Measurements from ENCODE around the gene ARHGEF39. TPM values are rescaled to one million over a fixed set of nuclear protein-coding genes. Genes with fewer than 3 reads are reported as not detected.
A peak's percentile ranks its signal among the peaks of the same experiment; 100 is the strongest.

The ARHGEF39 gene
- total RNA-seq, 1 donor from 2014 or later, result 1.2 TPM

DNA sequence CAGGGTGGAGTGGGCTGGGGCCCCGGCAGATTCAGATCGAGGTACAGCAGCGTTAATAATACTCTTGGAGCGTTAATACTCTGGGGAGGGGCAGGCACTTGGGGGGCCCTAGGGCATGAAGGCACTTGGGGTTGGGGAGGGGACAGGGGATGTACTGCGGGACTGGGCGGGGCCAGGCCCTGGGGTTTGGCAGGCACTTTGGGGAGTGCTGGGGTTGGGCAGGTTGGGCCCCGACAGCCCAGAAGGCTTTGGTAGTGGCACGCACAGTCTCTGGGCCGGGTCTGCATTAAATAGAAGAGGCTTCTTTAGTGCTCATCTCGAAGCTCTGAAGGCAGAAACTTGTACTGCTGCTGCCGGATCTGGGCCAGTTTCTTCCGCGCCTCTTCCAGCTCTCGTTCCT is 32.5 kb upstream of the ARHGEF39 start:
- Histone ChIP-seq H3K27ac (peak overlapping the region; percentile 73), H3K9me3 (no peaks in the 10 kb centered on the region), H3K4me1 (peaks cover 15% of the 10 kb centered on the region), H3K27me3 (ENCODE audit: low read depth) (no peaks in the 10 kb centered on the region), H3K4me3 (no peak overlapping the region), H3K36me3 (peaks cover 69% of the 10 kb centered on the region)
- intact Hi-C loops (cut with DNase I), result no loop called here
- ATAC-seq (peak in 1 of 2 donors; percentile 5), DNase-seq (no peak)
- TF ChIP-seq, protein P1, sequence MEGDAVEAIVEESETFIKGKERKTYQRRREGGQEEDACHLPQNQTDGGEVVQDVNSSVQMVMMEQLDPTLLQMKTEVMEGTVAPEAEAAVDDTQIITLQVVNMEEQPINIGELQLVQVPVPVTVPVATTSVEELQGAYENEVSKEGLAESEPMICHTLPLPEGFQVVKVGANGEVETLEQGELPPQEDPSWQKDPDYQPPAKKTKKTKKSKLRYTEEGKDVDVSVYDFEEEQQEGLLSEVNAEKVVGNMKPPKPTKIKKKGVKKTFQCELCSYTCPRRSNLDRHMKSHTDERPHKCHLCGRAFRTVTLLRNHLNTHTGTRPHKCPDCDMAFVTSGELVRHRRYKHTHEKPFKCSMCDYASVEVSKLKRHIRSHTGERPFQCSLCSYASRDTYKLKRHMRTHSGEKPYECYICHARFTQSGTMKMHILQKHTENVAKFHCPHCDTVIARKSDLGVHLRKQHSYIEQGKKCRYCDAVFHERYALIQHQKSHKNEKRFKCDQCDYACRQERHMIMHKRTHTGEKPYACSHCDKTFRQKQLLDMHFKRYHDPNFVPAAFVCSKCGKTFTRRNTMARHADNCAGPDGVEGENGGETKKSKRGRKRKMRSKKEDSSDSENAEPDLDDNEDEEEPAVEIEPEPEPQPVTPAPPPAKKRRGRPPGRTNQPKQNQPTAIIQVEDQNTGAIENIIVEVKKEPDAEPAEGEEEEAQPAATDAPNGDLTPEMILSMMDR (IDR thresholded peaks at IDR 0.05), result no peak

DNA sequence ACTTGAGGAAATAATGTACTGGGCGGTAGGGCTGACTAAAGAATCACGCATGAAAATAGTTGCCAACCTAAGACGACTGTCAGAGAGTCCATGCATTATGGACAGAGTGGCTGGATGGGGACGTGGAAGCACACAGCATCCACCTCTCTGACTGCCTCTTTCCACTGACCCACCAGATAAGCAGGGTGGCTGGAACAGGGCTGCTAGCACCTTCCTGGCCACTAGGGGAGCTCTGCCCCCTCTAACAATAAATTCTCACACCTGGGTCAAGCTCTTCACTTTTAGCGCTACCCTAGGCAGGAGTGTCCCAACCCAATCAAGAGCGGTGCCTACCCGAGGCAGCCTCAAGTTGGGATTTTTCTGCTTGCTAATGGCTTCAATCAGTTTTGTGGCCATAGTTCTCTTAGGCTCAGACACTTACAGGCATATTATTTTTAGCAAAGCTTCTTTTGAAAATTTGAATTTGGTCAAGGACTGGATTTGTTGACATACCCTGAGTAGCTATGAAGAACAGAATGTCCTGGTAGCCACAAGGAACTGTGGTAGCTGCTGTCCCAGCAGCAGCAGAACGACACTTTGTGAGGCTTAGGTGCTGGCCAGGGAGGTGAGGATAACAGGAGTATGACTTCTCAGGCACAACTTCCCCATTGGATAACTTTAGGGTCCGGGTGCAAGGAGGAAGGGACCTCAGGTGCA is 31.7 kb upstream of the ARHGEF39 start:
- peak overlapping the region; percentile 73 for H3K27ac ChIP-seq
- TF ChIP-seq, protein P1 (IDR thresholded peaks at IDR 0.05), result peak; percentile 94
- no peak overlapping the region for H3K4me3 ChIP-seq
- peak; percentile 61 for DNase-seq
- intact Hi-C loops (cut with DNase I), result no loop called here
- H3K27me3 ChIP-seq (ENCODE audit: low read depth), result no peaks in the 10 kb centered on the region
- peaks cover 61% of the 10 kb centered on the region for H3K36me3 ChIP-seq
- H3K9me3 ChIP-seq, result no peaks in the 10 kb centered on the region
- ATAC-seq, result peak; percentile 88
- peaks cover 16% of the 10 kb centered on the region for H3K4me1 ChIP-seq

DNA sequence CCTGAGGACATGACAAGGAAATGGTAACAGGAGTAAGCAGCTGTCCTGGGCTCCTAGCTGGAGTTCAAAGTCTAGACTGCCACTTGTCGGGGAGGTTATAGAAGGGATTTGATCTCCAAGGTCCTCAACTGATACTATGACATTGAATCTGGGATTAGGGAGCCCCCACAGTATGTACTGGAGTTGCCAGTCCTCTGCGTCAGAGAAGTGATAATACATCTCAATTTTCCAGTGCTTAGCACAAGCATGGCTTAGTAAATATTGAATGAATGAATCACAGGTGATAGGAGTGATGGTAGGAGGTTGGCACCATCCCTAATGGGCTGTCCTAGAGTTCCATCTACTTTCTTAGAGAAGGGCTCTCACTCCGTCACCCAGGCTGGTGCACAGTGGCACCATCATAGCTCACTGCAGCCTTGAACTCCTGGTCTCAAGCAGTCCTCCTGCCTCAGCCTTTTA is 31.0 kb upstream of the ARHGEF39 start:
- no peak for DNase-seq
- peak in 1 of 2 donors; percentile 48 for ATAC-seq
- TF ChIP-seq, protein P1 (IDR thresholded peaks at IDR 0.05), result no peak
- intact Hi-C loops (cut with DNase I), result no loop called here
- Histone ChIP-seq H3K27ac (peak overlapping the region; percentile 73), H3K4me1 (peaks cover 23% of the 10 kb centered on the region), H3K4me3 (no peak overlapping the region), H3K36me3 (peaks cover 54% of the 10 kb centered on the region), H3K27me3 (ENCODE audit: low read depth) (no peaks in the 10 kb centered on the region), H3K9me3 (no peaks in the 10 kb centered on the region)

DNA sequence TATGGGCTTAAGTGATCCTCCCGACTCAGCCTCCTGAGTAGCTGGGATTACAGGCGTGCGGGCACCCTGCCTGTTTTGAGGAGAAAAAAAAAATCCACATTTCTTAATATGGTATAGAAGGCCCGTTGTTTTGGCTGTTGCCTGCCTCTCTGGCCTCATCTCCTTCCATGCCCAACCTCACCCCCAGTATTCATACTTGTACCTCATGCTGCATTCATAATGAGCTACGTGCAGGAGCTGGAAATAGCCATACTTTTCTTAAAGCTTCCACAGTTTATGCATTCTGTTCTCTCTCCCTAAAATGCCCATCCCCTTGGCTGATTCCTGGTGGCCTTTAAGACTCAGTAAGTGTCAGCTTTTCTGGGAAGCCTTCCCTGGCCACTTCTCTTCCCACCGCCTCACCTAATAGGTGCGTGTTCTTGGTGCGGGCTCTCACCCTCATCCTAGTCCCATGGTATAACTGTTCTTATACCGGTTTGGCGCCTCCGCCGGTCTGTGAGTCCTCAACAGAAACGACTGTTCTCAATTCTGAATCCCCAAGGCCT is 26.8 kb upstream of the ARHGEF39 start:
- Histone ChIP-seq H3K9me3 (no peaks in the 10 kb centered on the region), H3K4me1 (peaks cover 25% of the 10 kb centered on the region), H3K4me3 (peak overlapping the region; percentile 73), H3K27ac (peak overlapping the region; percentile 80), H3K36me3 (peaks cover 13% of the 10 kb centered on the region), H3K27me3 (ENCODE audit: low read depth) (no peaks in the 10 kb centered on the region)
- TF ChIP-seq, protein P1 (IDR thresholded peaks at IDR 0.05), result no peak
- DNase-seq, result no peak
- intact Hi-C loops (cut with DNase I), result no loop called here
- ATAC-seq, result no peak

DNA sequence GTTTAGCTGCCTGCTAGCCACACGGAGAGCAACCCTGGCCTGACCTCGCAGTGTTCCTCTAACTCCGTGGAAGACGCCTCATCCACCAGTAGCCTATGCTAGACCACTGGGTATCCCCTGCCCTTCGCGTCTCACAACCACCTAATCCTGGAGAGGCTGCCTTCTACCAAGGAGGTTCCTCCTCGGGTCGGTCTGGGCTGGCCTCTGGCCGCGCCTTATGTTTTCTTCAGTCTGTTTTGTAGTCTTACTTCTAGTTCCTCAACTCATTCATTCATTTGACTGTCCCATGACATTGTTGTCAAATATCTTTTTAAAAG is 26.3 kb upstream of the ARHGEF39 start:
- peak in 1 of 2 donors; percentile 46 for ATAC-seq
- no peaks in the 10 kb centered on the region for H3K9me3 ChIP-seq
- TF ChIP-seq, protein P1 (IDR thresholded peaks at IDR 0.05), result no peak
- H3K36me3 ChIP-seq, result peaks cover 7% of the 10 kb centered on the region
- H3K4me3 ChIP-seq, result peak overlapping the region; percentile 73
- intact Hi-C loops (cut with DNase I), result no loop called here
- no peak for DNase-seq
- peak overlapping the region; percentile 80 for H3K27ac ChIP-seq
- no peaks in the 10 kb centered on the region for H3K27me3 ChIP-seq (ENCODE audit: low read depth)
- H3K4me1 ChIP-seq, result peaks cover 19% of the 10 kb centered on the region

All from lower lobe of right lung (tissue), 2 donors.